Mononuclear cell (primary cell): Measurements from ENCODE around the gene FAM184B. TPM values are rescaled to one million over a fixed set of nuclear protein-coding genes. Genes with fewer than 3 reads are reported as not detected.
"Not testable (repeated sequence)": the region's sequence is repeated elsewhere in the genome, so short reads cannot be mapped to it uniquely, and the experiment has no call there.

Experiments used
- H3K27me3 ChIP-seq: 2 replicates; pipeline ENCODE4 v1.6.0; 2011; ENCODE audit warnings: low read length, control low read depth; ENCODE audit not compliant: insufficient read depth
- H3K4me1 ChIP-seq: 2 replicates; pipeline ENCODE4 v1.5.1; 2011; ENCODE audit warnings: mild to moderate bottlenecking, low read length, control low read depth; ENCODE audit not compliant: insufficient read depth
- H3K4me3 ChIP-seq: 2 replicates; pipeline ENCODE4 v1.5.1; 2011; ENCODE audit warnings: mild to moderate bottlenecking, low read length, moderate library complexity
- H3K9me3 ChIP-seq: 2 replicates; pipeline ENCODE4 v1.5.1; 2011; ENCODE audit warnings: low read depth, mild to moderate bottlenecking, control low read depth, low read length
- total RNA-seq: library from RNA; depleted of rRNA; stranded (reverse); fragments of >200 nt; gene quantifications from one replicate; pipeline ENCODE4 v1.2.3, GENCODE V29; 2012

Gene FAM184B
- total RNA-seq, 1 donor, result under 0.01 TPM

GRCh38 chr4:17690898-17691297 lies 90.5 kb downstream of the FAM184B start:
- no peak overlapping the region for H3K4me3 ChIP-seq
- H3K27me3 ChIP-seq, result no peaks in the 10 kb centered on the region
- H3K9me3 ChIP-seq, result no peaks in the 10 kb centered on the region
- no peaks in the 10 kb centered on the region for H3K4me1 ChIP-seq

GRCh38 chr4:17690135-17690534 lies 91.3 kb downstream of the FAM184B start:
- H3K4me1 ChIP-seq, result no peaks in the 10 kb centered on the region
- H3K4me3 ChIP-seq, result no peak overlapping the region
- H3K27me3 ChIP-seq, result no peaks in the 10 kb centered on the region
- no peaks in the 10 kb centered on the region for H3K9me3 ChIP-seq

GRCh38 chr4:17688011-17688441 lies 93.4 kb downstream of the FAM184B start:
- Histone ChIP-seq H3K4me3 (no peak overlapping the region), H3K4me1 (no peaks in the 10 kb centered on the region), H3K9me3 (no peaks in the 10 kb centered on the region), H3K27me3 (no peaks in the 10 kb centered on the region)

- no peaks in the 10 kb centered on the region for H3K27me3 ChIP-seq
- H3K4me3 ChIP-seq, result no peak overlapping the region
- no peaks in the 10 kb centered on the region for H3K9me3 ChIP-seq
- H3K4me1 ChIP-seq, result no peaks in the 10 kb centered on the region
Measured at GRCh38 chr4:17687237-17687857, 94.1 kb downstream of the FAM184B start.

- not testable (repeated sequence) for H3K4me3 ChIP-seq, H3K9me3 ChIP-seq, H3K27me3 ChIP-seq, H3K4me1 ChIP-seq
Measured at GRCh38 chr4:17684648-17685047, 96.8 kb downstream of the FAM184B start.

- H3K27me3 ChIP-seq, result no peaks in the 10 kb centered on the region
- H3K4me3 ChIP-seq, result no peak overlapping the region
- no peaks in the 10 kb centered on the region for H3K4me1 ChIP-seq
- no peaks in the 10 kb centered on the region for H3K9me3 ChIP-seq
Measured at GRCh38 chr4:17682222-17682566, 99.2 kb downstream of the FAM184B start.

- no peak overlapping the region for H3K4me3 ChIP-seq
- H3K27me3 ChIP-seq, result no peaks in the 10 kb centered on the region
- no peaks in the 10 kb centered on the region for H3K9me3 ChIP-seq
- H3K4me1 ChIP-seq, result no peaks in the 10 kb centered on the region
Measured at GRCh38 chr4:17681281-17682221, 99.9 kb downstream of the FAM184B start.

- H3K9me3 ChIP-seq, result no peaks in the 10 kb centered on the region
- no peaks in the 10 kb centered on the region for H3K27me3 ChIP-seq
- no peaks in the 10 kb centered on the region for H3K4me1 ChIP-seq
- no peak overlapping the region for H3K4me3 ChIP-seq
Measured at GRCh38 chr4:17680559-17681280, 100.7 kb downstream of the FAM184B start.

- Histone ChIP-seq H3K9me3 (no peaks in the 10 kb centered on the region), H3K4me3 (no peak overlapping the region), H3K4me1 (no peaks in the 10 kb centered on the region), H3K27me3 (peaks cover 4% of the 10 kb centered on the region)
Measured at GRCh38 chr4:17670423-17670822, 111.0 kb downstream of the FAM184B start.

- H3K4me1 ChIP-seq, result peaks cover 14% of the 10 kb centered on the region
- H3K4me3 ChIP-seq, result no peak overlapping the region
- peaks cover 4% of the 10 kb centered on the region for H3K27me3 ChIP-seq
- H3K9me3 ChIP-seq, result no peaks in the 10 kb centered on the region
Measured at GRCh38 chr4:17667653-17668201, 113.7 kb downstream of the FAM184B start.

- H3K4me1 ChIP-seq, result peaks cover 16% of the 10 kb centered on the region
- no peak overlapping the region for H3K4me3 ChIP-seq
- H3K27me3 ChIP-seq, result peaks cover 4% of the 10 kb centered on the region
- no peaks in the 10 kb centered on the region for H3K9me3 ChIP-seq
Measured at GRCh38 chr4:17667253-17667652, 114.2 kb downstream of the FAM184B start.

- H3K27me3 ChIP-seq, result peaks cover 4% of the 10 kb centered on the region
- H3K9me3 ChIP-seq, result no peaks in the 10 kb centered on the region
- H3K4me1 ChIP-seq, result peaks cover 16% of the 10 kb centered on the region
- H3K4me3 ChIP-seq, result no peak overlapping the region
Measured at GRCh38 chr4:17665852-17666251, 115.6 kb downstream of the FAM184B start.

GRCh38 chr4:17665346-17665745 lies 116.1 kb downstream of the FAM184B start:
- Histone ChIP-seq H3K9me3 (no peaks in the 10 kb centered on the region), H3K27me3 (peaks cover under 1% of the 10 kb centered on the region), H3K4me3 (no peak overlapping the region), H3K4me1 (peaks cover 16% of the 10 kb centered on the region)

GRCh38 chr4:17664755-17665154 lies 116.7 kb downstream of the FAM184B start:
- no peak overlapping the region for H3K4me3 ChIP-seq
- no peaks in the 10 kb centered on the region for H3K9me3 ChIP-seq
- peaks cover 16% of the 10 kb centered on the region for H3K4me1 ChIP-seq
- no peaks in the 10 kb centered on the region for H3K27me3 ChIP-seq

- H3K9me3 ChIP-seq, result no peaks in the 10 kb centered on the region
- no peaks in the 10 kb centered on the region for H3K27me3 ChIP-seq
- peaks cover 16% of the 10 kb centered on the region for H3K4me1 ChIP-seq
- H3K4me3 ChIP-seq, result no peak overlapping the region
Measured at GRCh38 chr4:17662694-17663093, 118.7 kb downstream of the FAM184B start.
